Fibroblast of pulmonary artery (primary cell): ENCODE measurements around the gene PFN1.
"Not testable (repeated sequence)": the region's sequence is repeated elsewhere in the genome, so short reads cannot be mapped to it uniquely, and the experiment has no call there.

Experiments
- DNase-seq: peaks from one replicate; pipeline ENCODE4 v3.0.0-alpha.2; 2010; ENCODE audit warnings: low read depth
- H3K4me3 ChIP-seq: replicated peaks from 2 replicates; pipeline ENCODE4 v1.5.1; 2011; ENCODE audit warnings: low read depth, mild to moderate bottlenecking, control low read depth, low read length, moderate library complexity
- CTCF ChIP-seq: IDR thresholded peaks from 2 replicates; pipeline ENCODE4 v1.5.1; 2011; ENCODE audit warnings: mild to moderate bottlenecking, control low read depth, low read length, inconsistent platforms; ENCODE audit errors: missing control alignments

Gene PFN1

GRCh38 chr17:4921320-4921719 is 27.0 kb downstream of the PFN1 start:
- no peak for DNase-seq
- no peak overlapping the region for H3K4me3 ChIP-seq
- no peak for TF ChIP-seq CTCF

- peak; percentile 69 for DNase-seq
- H3K4me3 ChIP-seq: no peak overlapping the region
- no peak for TF ChIP-seq CTCF
Observed at GRCh38 chr17:4920351-4921048, 27.8 kb downstream of the PFN1 start.

- TF ChIP-seq CTCF: no peak
- no peak for DNase-seq
- no peak overlapping the region for H3K4me3 ChIP-seq
Observed at GRCh38 chr17:4919511-4920047, 28.8 kb downstream of the PFN1 start.

- not testable (repeated sequence) for H3K4me3 ChIP-seq, DNase-seq
Observed at GRCh38 chr17:4914551-4914950, 33.8 kb downstream of the PFN1 start.

GRCh38 chr17:4913994-4914393 is 34.3 kb downstream of the PFN1 start:
- TF ChIP-seq CTCF: no peak
- no peak overlapping the region for H3K4me3 ChIP-seq
- peak; percentile 22 for DNase-seq

GRCh38 chr17:4908711-4909496 is 39.4 kb downstream of the PFN1 start:
- H3K4me3 ChIP-seq: no peak overlapping the region
- peak; percentile 97 for DNase-seq
- TF ChIP-seq CTCF: peak; percentile 86

- TF ChIP-seq CTCF: no peak
- DNase-seq: no peak
- no peak overlapping the region for H3K4me3 ChIP-seq
Observed at GRCh38 chr17:4908301-4908700, 40.0 kb downstream of the PFN1 start.

- not testable (repeated sequence) for H3K4me3 ChIP-seq, DNase-seq
Observed at GRCh38 chr17:4906642-4907041, 41.7 kb downstream of the PFN1 start.
